ENCODE measurements around the gene WDR31.

DNA sequence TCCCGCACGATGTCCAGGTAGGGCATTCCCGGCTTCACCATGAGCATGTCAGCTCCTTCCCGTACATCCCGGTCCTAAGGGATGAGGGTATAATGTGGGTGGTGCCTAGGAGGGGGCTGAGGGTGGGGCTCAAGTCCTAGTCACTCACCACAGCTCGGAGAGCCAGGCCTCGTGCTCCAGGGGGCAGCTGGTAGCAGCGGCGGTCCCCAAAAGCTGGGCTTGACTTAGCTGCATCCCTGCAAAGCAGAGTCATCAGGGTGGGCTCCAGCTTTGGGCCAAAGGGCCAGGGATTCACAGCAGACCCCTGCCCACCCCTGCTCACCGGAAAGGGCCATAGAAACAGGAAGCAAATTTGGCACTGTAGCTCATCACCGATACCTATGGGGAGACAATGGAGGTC, 49.4 kb upstream of the WDR31 start:
- TF ChIP-seq CTCF (conservative IDR thresholded peaks at IDR 0.05), result no peak
- no peak for TF ChIP-seq EZH2 (IDR thresholded peaks at IDR 0.05; ENCODE audit: low read depth)

Measured in PC-9 (cell line).